Measurements from ENCODE around the gene PLXND1.

The PLXND1 gene

GRCh38 chr3:129571605-129572547 is 34.6 kb downstream of the PLXND1 start:
- no peak for TF ChIP-seq CTCF (IDR thresholded peaks at IDR 0.05; ENCODE audit: low read depth, low read length, missing control alignments)
- DNase-seq (ENCODE audit: low read depth): no peak
- H3K4me3 ChIP-seq (ENCODE audit: low read depth, low read length): no peak overlapping the region

GRCh38 chr3:129569856-129570255 is 36.6 kb downstream of the PLXND1 start:
- no peak for TF ChIP-seq CTCF (IDR thresholded peaks at IDR 0.05; ENCODE audit: low read depth, low read length, missing control alignments)
- no peak overlapping the region for H3K4me3 ChIP-seq (ENCODE audit: low read depth, low read length)
- DNase-seq (ENCODE audit: low read depth): no peak

- no peak for TF ChIP-seq CTCF (IDR thresholded peaks at IDR 0.05; ENCODE audit: low read depth, low read length, missing control alignments)
- H3K4me3 ChIP-seq (ENCODE audit: low read depth, low read length): no peak overlapping the region
- DNase-seq (ENCODE audit: low read depth): no peak
Observed at GRCh38 chr3:129567939-129568338, 38.5 kb downstream of the PLXND1 start.

GRCh38 chr3:129567176-129567705 is 39.2 kb downstream of the PLXND1 start:
- no peak overlapping the region for H3K4me3 ChIP-seq (ENCODE audit: low read depth, low read length)
- DNase-seq (ENCODE audit: low read depth): no peak
- no peak for TF ChIP-seq CTCF (IDR thresholded peaks at IDR 0.05; ENCODE audit: low read depth, low read length, missing control alignments)

- H3K4me3 ChIP-seq (ENCODE audit: low read depth, low read length): no peak overlapping the region
- no peak for TF ChIP-seq CTCF (IDR thresholded peaks at IDR 0.05; ENCODE audit: low read depth, low read length, missing control alignments)
- no peak for DNase-seq (ENCODE audit: low read depth)
Observed at GRCh38 chr3:129565902-129566301, 40.6 kb downstream of the PLXND1 start.

GRCh38 chr3:129564981-129565644 is 41.4 kb downstream of the PLXND1 start:
- no peak overlapping the region for H3K4me3 ChIP-seq (ENCODE audit: low read depth, low read length)
- no peak for TF ChIP-seq CTCF (IDR thresholded peaks at IDR 0.05; ENCODE audit: low read depth, low read length, missing control alignments)
- DNase-seq (ENCODE audit: low read depth): no peak
